ENCODE data around the gene CNGA1. TPM values are rescaled to one million over a fixed set of nuclear protein-coding genes. Genes with fewer than 3 reads are reported as not detected.
"Not testable (repeated sequence)": the region's sequence is repeated elsewhere in the genome, so short reads cannot be mapped to it uniquely, and the experiment has no call there.

The CNGA1 gene
- total RNA-seq, 1 donor from 2014 or later, result 2.0 TPM

GRCh38 chr4:47933840-47934239 lies 82.6 kb downstream of the CNGA1 start:
- DNase-seq (ENCODE audit: extremely low spot score in 2 of 2), result no peak
- H3K27ac ChIP-seq, result no peak overlapping the region
- no peaks in the 10 kb centered on the region for H3K36me3 ChIP-seq
- H3K27me3 ChIP-seq, result no peaks in the 10 kb centered on the region
- intact Hi-C loops (cut with DNase I), result loop anchor here (5.0 kb wide), 1 partner anchor 267 kb away; no protein-coding TSS in a partner anchor
- no peak overlapping the region for H3K4me3 ChIP-seq
- TF ChIP-seq POLR2A (IDR thresholded peaks at IDR 0.05) (no peak), CTCF (IDR thresholded peaks at IDR 0.05) (peak in 2 of 3 experiments; percentile 51 to 59), POLR2AphosphoS5 (IDR thresholded peaks at IDR 0.05; ENCODE audit: insufficient read depth in 1 of 2, low read depth in 1 of 2) (no peak)
- H3K9me3 ChIP-seq, result no peaks in the 10 kb centered on the region
- no peaks in the 10 kb centered on the region for H3K4me1 ChIP-seq

- TF ChIP-seq POLR2A (IDR thresholded peaks at IDR 0.05) (no peak), CTCF (IDR thresholded peaks at IDR 0.05) (no peak), POLR2AphosphoS5 (IDR thresholded peaks at IDR 0.05; ENCODE audit: insufficient read depth in 1 of 2, low read depth in 1 of 2) (no peak)
- no peaks in the 10 kb centered on the region for H3K27me3 ChIP-seq
- intact Hi-C loops (cut with DNase I), result loop anchor here (5.0 kb wide), 1 partner anchor 264 kb away; no protein-coding TSS in a partner anchor
- H3K4me3 ChIP-seq, result no peak overlapping the region
- H3K36me3 ChIP-seq, result no peaks in the 10 kb centered on the region
- no peak for DNase-seq (ENCODE audit: extremely low spot score in 2 of 2)
- H3K9me3 ChIP-seq, result no peaks in the 10 kb centered on the region
- H3K4me1 ChIP-seq, result peaks cover 6% of the 10 kb centered on the region
- no peak overlapping the region for H3K27ac ChIP-seq
Observed at GRCh38 chr4:47930971-47931804, 85.3 kb downstream of the CNGA1 start.

- peaks cover 6% of the 10 kb centered on the region for H3K4me1 ChIP-seq
- DNase-seq (ENCODE audit: extremely low spot score in 2 of 2), result no peak
- no peaks in the 10 kb centered on the region for H3K9me3 ChIP-seq
- TF ChIP-seq POLR2A (IDR thresholded peaks at IDR 0.05) (no peak), CTCF (IDR thresholded peaks at IDR 0.05) (no peak), POLR2AphosphoS5 (IDR thresholded peaks at IDR 0.05; ENCODE audit: insufficient read depth in 1 of 2, low read depth in 1 of 2) (no peak)
- no peak overlapping the region for H3K4me3 ChIP-seq
- H3K27me3 ChIP-seq, result no peaks in the 10 kb centered on the region
- H3K36me3 ChIP-seq, result no peaks in the 10 kb centered on the region
- H3K27ac ChIP-seq, result no peak overlapping the region
- intact Hi-C loops (cut with DNase I), result loop anchor here (5.0 kb wide), 1 partner anchor 262 kb away; no protein-coding TSS in a partner anchor
Observed at GRCh38 chr4:47929682-47930201, 86.7 kb downstream of the CNGA1 start.

- Histone ChIP-seq H3K27me3 (no peaks in the 10 kb centered on the region), H3K4me1 (peaks cover 6% of the 10 kb centered on the region), H3K36me3 (no peaks in the 10 kb centered on the region), H3K9me3 (no peaks in the 10 kb centered on the region), H3K27ac (no peak overlapping the region), H3K4me3 (no peak overlapping the region)
- peak in 1 of 3 experiments; percentile 37 for TF ChIP-seq CTCF (IDR thresholded peaks at IDR 0.05)
- no peak for TF ChIP-seq POLR2A (IDR thresholded peaks at IDR 0.05)
- intact Hi-C loops (cut with DNase I), result no loop called here
- no peak for DNase-seq (ENCODE audit: extremely low spot score in 2 of 2)
Observed at GRCh38 chr4:47926667-47927258, 89.7 kb downstream of the CNGA1 start.

- H3K4me1 ChIP-seq; intact Hi-C loops (cut with DNase I); H3K27ac ChIP-seq; H3K27me3 ChIP-seq; DNase-seq (ENCODE audit: extremely low spot score in 2 of 2); H3K36me3 ChIP-seq; H3K4me3 ChIP-seq; H3K9me3 ChIP-seq: not testable (repeated sequence)
Observed at GRCh38 chr4:47923261-47923608, 93.2 kb downstream of the CNGA1 start.

GRCh38 chr4:47922436-47923260 lies 93.8 kb downstream of the CNGA1 start:
- intact Hi-C loops (cut with DNase I); H3K4me3 ChIP-seq; H3K36me3 ChIP-seq; H3K9me3 ChIP-seq; DNase-seq (ENCODE audit: extremely low spot score in 2 of 2); H3K27me3 ChIP-seq; H3K27ac ChIP-seq; H3K4me1 ChIP-seq: not testable (repeated sequence)

GRCh38 chr4:47917163-47917562 lies 99.3 kb downstream of the CNGA1 start:
- H3K27ac ChIP-seq; H3K4me3 ChIP-seq; intact Hi-C loops (cut with DNase I); H3K9me3 ChIP-seq; H3K36me3 ChIP-seq; DNase-seq (ENCODE audit: extremely low spot score in 2 of 2); H3K27me3 ChIP-seq: not testable (repeated sequence)
- H3K4me1 ChIP-seq, result peaks cover 15% of the 10 kb centered on the region
